ENCODE results near the gene IDI1.
"Not testable (repeated sequence)": the region's sequence is repeated elsewhere in the genome, so short reads cannot be mapped to it uniquely, and the experiment has no call there.

Gene IDI1

GRCh38 chr10:1074748-1075308, 25.9 kb upstream of the IDI1 start:
- H3K36me3 Mint-ChIP-seq (ENCODE audit: low read depth): peaks cover 16% of the 10 kb centered on the region
- H3K27me3 Mint-ChIP-seq: no peaks in the 10 kb centered on the region
- no peak overlapping the region for H3K4me3 Mint-ChIP-seq
- H3K27ac Mint-ChIP-seq: peak overlapping the region; percentile 50
- peaks cover 12% of the 10 kb centered on the region for H3K4me1 Mint-ChIP-seq
- ATAC-seq (no peak), DNase-seq (no peak)
- H3K9me3 Mint-ChIP-seq: no peaks in the 10 kb centered on the region

GRCh38 chr10:1074052-1074747, 25.3 kb upstream of the IDI1 start:
- Mint-ChIP-seq H3K27ac (peak overlapping the region; percentile 50), H3K9me3 (no peaks in the 10 kb centered on the region), H3K4me3 (no peak overlapping the region), H3K27me3 (no peaks in the 10 kb centered on the region), H3K4me1 (peaks cover 17% of the 10 kb centered on the region), H3K36me3 (ENCODE audit: low read depth) (peaks cover 13% of the 10 kb centered on the region)
- DNase-seq (no peak), ATAC-seq (no peak)

- peak overlapping the region; percentile 12 for H3K27ac Mint-ChIP-seq
- ATAC-seq (no peak), DNase-seq (no peak)
- H3K36me3 Mint-ChIP-seq (ENCODE audit: low read depth): peaks cover 12% of the 10 kb centered on the region
- H3K9me3 Mint-ChIP-seq: no peaks in the 10 kb centered on the region
- H3K4me1 Mint-ChIP-seq: peaks cover 42% of the 10 kb centered on the region
- no peaks in the 10 kb centered on the region for H3K27me3 Mint-ChIP-seq
- no peak overlapping the region for H3K4me3 Mint-ChIP-seq
These were observed 22.0 kb upstream of the IDI1 start for GRCh38 chr10:1070919-1071318.

- ATAC-seq (peak; percentile 34), DNase-seq (no peak)
- H3K27ac Mint-ChIP-seq: peak overlapping the region; percentile 6
- H3K27me3 Mint-ChIP-seq: no peaks in the 10 kb centered on the region
- H3K36me3 Mint-ChIP-seq (ENCODE audit: low read depth): peaks cover 11% of the 10 kb centered on the region
- H3K4me1 Mint-ChIP-seq: peaks cover 48% of the 10 kb centered on the region
- H3K9me3 Mint-ChIP-seq: no peaks in the 10 kb centered on the region
- no peak overlapping the region for H3K4me3 Mint-ChIP-seq
These were observed 19.8 kb upstream of the IDI1 start for GRCh38 chr10:1068380-1069361.

- H3K9me3 Mint-ChIP-seq, ATAC-seq, H3K4me3 Mint-ChIP-seq, H3K27ac Mint-ChIP-seq, DNase-seq, H3K27me3 Mint-ChIP-seq: not testable (repeated sequence)
- H3K36me3 Mint-ChIP-seq (ENCODE audit: low read depth): peaks cover 12% of the 10 kb centered on the region
- peaks cover 67% of the 10 kb centered on the region for H3K4me1 Mint-ChIP-seq
These were observed 17.8 kb upstream of the IDI1 start for GRCh38 chr10:1066734-1067133.

GRCh38 chr10:1064964-1065247, 16.0 kb upstream of the IDI1 start:
- Mint-ChIP-seq H3K4me1 (peaks cover 81% of the 10 kb centered on the region), H3K27ac (peak overlapping the region; percentile 39), H3K9me3 (no peaks in the 10 kb centered on the region), H3K36me3 (ENCODE audit: low read depth) (peaks cover 14% of the 10 kb centered on the region), H3K4me3 (no peak overlapping the region), H3K27me3 (no peaks in the 10 kb centered on the region)
- ATAC-seq (no peak), DNase-seq (no peak)

- DNase-seq (peak; percentile 33), ATAC-seq (peak; percentile 81)
- Mint-ChIP-seq H3K9me3 (no peaks in the 10 kb centered on the region), H3K27me3 (no peaks in the 10 kb centered on the region), H3K27ac (peak overlapping the region; percentile 77), H3K36me3 (ENCODE audit: low read depth) (peaks cover 14% of the 10 kb centered on the region), H3K4me3 (peak overlapping the region; percentile 55), H3K4me1 (peaks cover 81% of the 10 kb centered on the region)
These were observed 14.4 kb upstream of the IDI1 start for GRCh38 chr10:1063232-1063865.

GRCh38 chr10:1061930-1062774, 13.2 kb upstream of the IDI1 start:
- no peaks in the 10 kb centered on the region for H3K27me3 Mint-ChIP-seq
- peak overlapping the region; percentile 55 for H3K4me3 Mint-ChIP-seq
- H3K27ac Mint-ChIP-seq: peak overlapping the region; percentile 77
- DNase-seq: no peak
- no peaks in the 10 kb centered on the region for H3K9me3 Mint-ChIP-seq
- H3K4me1 Mint-ChIP-seq: peaks cover 82% of the 10 kb centered on the region
- no peak for ATAC-seq
- H3K36me3 Mint-ChIP-seq (ENCODE audit: low read depth): peaks cover 17% of the 10 kb centered on the region

GRCh38 chr10:1059902-1060301, 11.0 kb upstream of the IDI1 start:
- H3K4me3 Mint-ChIP-seq: no peak overlapping the region
- H3K9me3 Mint-ChIP-seq: no peaks in the 10 kb centered on the region
- H3K36me3 Mint-ChIP-seq (ENCODE audit: low read depth): peaks cover 17% of the 10 kb centered on the region
- H3K27ac Mint-ChIP-seq: peak overlapping the region; percentile 77
- H3K27me3 Mint-ChIP-seq: no peaks in the 10 kb centered on the region
- DNase-seq (no peak), ATAC-seq (no peak)
- peaks cover 85% of the 10 kb centered on the region for H3K4me1 Mint-ChIP-seq

GRCh38 chr10:1058017-1058416, 9.1 kb upstream of the IDI1 start:
- Mint-ChIP-seq H3K27ac (peak overlapping the region; percentile 86), H3K4me3 (peak overlapping the region; percentile 91), H3K4me1 (peaks cover 85% of the 10 kb centered on the region), H3K36me3 (ENCODE audit: low read depth) (peaks cover 15% of the 10 kb centered on the region), H3K27me3 (no peaks in the 10 kb centered on the region), H3K9me3 (no peaks in the 10 kb centered on the region)
- DNase-seq (no peak), ATAC-seq (no peak)

GRCh38 chr10:1057106-1057657, 8.3 kb upstream of the IDI1 start:
- H3K4me3 Mint-ChIP-seq: peak overlapping the region; percentile 91
- H3K27me3 Mint-ChIP-seq: no peaks in the 10 kb centered on the region
- DNase-seq: no peak
- H3K9me3 Mint-ChIP-seq: no peaks in the 10 kb centered on the region
- peaks cover 85% of the 10 kb centered on the region for H3K4me1 Mint-ChIP-seq
- ATAC-seq: no peak
- H3K36me3 Mint-ChIP-seq (ENCODE audit: low read depth): peaks cover 22% of the 10 kb centered on the region
- peak overlapping the region; percentile 86 for H3K27ac Mint-ChIP-seq

GRCh38 chr10:1056326-1057105, 7.6 kb upstream of the IDI1 start, which contains the start of gene WDR37:
Gene WDR37, plus strand, starts transcription at chr10:1056385. Its CDS starts 15,771 bp downstream, at chr10:1072156.
- peak; percentile 94 for ATAC-seq

GRCh38 chr10:1054684-1055083, 5.8 kb upstream of the IDI1 start:
- Mint-ChIP-seq H3K4me3 (peak overlapping the region; percentile 91), H3K27me3 (no peaks in the 10 kb centered on the region), H3K4me1 (peaks cover 79% of the 10 kb centered on the region), H3K36me3 (ENCODE audit: low read depth) (peaks cover 31% of the 10 kb centered on the region), H3K9me3 (no peaks in the 10 kb centered on the region), H3K27ac (peak overlapping the region; percentile 34)
- ATAC-seq: no peak
- DNase-seq: no peak

More at GRCh38 chr10:1056326-1057105, 7.6 kb upstream of the IDI1 start, which contains the start of gene WDR37:
- Mint-ChIP-seq H3K4me1 (peaks cover 84% of the 10 kb centered on the region), H3K27ac (peak within 1 kb of the TSS; percentile 87), H3K4me3 (peak within 1 kb of the TSS; percentile 91), H3K36me3 (ENCODE audit: low read depth) (peaks cover 24% of the 10 kb centered on the region), H3K27me3 (no peaks in the 10 kb centered on the region), H3K9me3 (no peaks in the 10 kb centered on the region)
- DNase-seq: peak; percentile 92

All from activated naive CD8-positive, alpha-beta T cell treated with anti-CD3 and anti-CD28 coated beads, Interleukin-2, amount 50 U/mL, for 24 hours (primary cell).